Measurements from ENCODE around the gene AIF1. TPM values are rescaled to one million over a fixed set of nuclear protein-coding genes. Genes with fewer than 3 reads are reported as not detected.

Gene AIF1
- polyA plus RNA-seq, 1 donor (not counting 4 experiments of a cell fraction or from before 2014, with no cell fraction given) = not detected

GRCh38 chr6:31633447-31633846 lies 18.4 kb downstream of the AIF1 start:
- no peaks in the 10 kb centered on the region for H3K27me3 ChIP-seq (ENCODE audit: control insufficient read depth, extremely low read depth, insufficient read depth, low read length)
- no peak overlapping the region for H3K9ac ChIP-seq (ENCODE audit: control insufficient read depth, extremely low read depth, insufficient read depth, low read length)
- H3K9me3 ChIP-seq (ENCODE audit: control insufficient read depth, low read depth, low read length) = no peaks in the 10 kb centered on the region
- no peak overlapping the region for H3K27ac ChIP-seq (ENCODE audit: control insufficient read depth, insufficient read depth, low read length)
- DNase-seq (ENCODE audit: low read depth, low spot score) (no peak), FAIRE-seq (no peak)
- no peaks in the 10 kb centered on the region for H3K4me1 ChIP-seq (ENCODE audit: control insufficient read depth, extremely low read depth, insufficient read depth, low read length)
- H2AFZ ChIP-seq (ENCODE audit: control insufficient read depth, low read length) = no peak overlapping the region
- no peak overlapping the region for H3K4me3 ChIP-seq (ENCODE audit: control insufficient read depth in 2 of 3, extremely low read depth in 1 of 3, insufficient read depth in 2 of 3, low read depth in 1 of 3, low read length in 3 of 3)
- TF ChIP-seq EZH2 (IDR thresholded peaks at IDR 0.05; ENCODE audit: low read length) = no peak
- TF ChIP-seq, protein P1, sequence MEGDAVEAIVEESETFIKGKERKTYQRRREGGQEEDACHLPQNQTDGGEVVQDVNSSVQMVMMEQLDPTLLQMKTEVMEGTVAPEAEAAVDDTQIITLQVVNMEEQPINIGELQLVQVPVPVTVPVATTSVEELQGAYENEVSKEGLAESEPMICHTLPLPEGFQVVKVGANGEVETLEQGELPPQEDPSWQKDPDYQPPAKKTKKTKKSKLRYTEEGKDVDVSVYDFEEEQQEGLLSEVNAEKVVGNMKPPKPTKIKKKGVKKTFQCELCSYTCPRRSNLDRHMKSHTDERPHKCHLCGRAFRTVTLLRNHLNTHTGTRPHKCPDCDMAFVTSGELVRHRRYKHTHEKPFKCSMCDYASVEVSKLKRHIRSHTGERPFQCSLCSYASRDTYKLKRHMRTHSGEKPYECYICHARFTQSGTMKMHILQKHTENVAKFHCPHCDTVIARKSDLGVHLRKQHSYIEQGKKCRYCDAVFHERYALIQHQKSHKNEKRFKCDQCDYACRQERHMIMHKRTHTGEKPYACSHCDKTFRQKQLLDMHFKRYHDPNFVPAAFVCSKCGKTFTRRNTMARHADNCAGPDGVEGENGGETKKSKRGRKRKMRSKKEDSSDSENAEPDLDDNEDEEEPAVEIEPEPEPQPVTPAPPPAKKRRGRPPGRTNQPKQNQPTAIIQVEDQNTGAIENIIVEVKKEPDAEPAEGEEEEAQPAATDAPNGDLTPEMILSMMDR (optimal IDR thresholded peaks at IDR 0.05 in 1 of 3, IDR thresholded peaks at IDR 0.05 in 1 of 3, conservative IDR thresholded peaks at IDR 0.05 in 1 of 3; ENCODE audit: extremely low read depth in 1 of 3, insufficient read depth in 2 of 3, low read length in 3 of 3) = no peak
- no peak overlapping the region for H3K4me2 ChIP-seq (ENCODE audit: control insufficient read depth, extremely low read depth, insufficient read depth, low read depth, low read length)
- H3K36me3 ChIP-seq (ENCODE audit: control insufficient read depth in 2 of 2, extremely low read depth in 1 of 2, insufficient read depth in 2 of 2, low read length in 2 of 2) = peaks cover 74 to 81% of the 10 kb centered on the region in 2 experiments
- H4K20me1 ChIP-seq (ENCODE audit: control insufficient read depth, extremely low read depth, insufficient read depth, low read length) = peaks cover 7% of the 10 kb centered on the region
- no peaks in the 10 kb centered on the region for H3K9me1 ChIP-seq (ENCODE audit: control insufficient read depth, extremely low read depth, insufficient read depth, low read length)
- dilution Hi-C loops (cut with MboI; ENCODE audit: extremely low pct_ligation_motif_present, low sequenced_read_pairs) = no loop called here
- H3K79me2 ChIP-seq (ENCODE audit: control insufficient read depth, insufficient read depth, low read length) = peaks cover 33% of the 10 kb centered on the region

GRCh38 chr6:31634131-31634530 lies 19.1 kb downstream of the AIF1 start:
- Histone ChIP-seq H3K27ac (ENCODE audit: control insufficient read depth, insufficient read depth, low read length) (no peak overlapping the region), H3K9me3 (ENCODE audit: control insufficient read depth, low read depth, low read length) (no peaks in the 10 kb centered on the region), H3K4me3 (ENCODE audit: control insufficient read depth in 2 of 3, extremely low read depth in 1 of 3, insufficient read depth in 2 of 3, low read depth in 1 of 3, low read length in 3 of 3) (no peak overlapping the region), H3K4me1 (ENCODE audit: control insufficient read depth, extremely low read depth, insufficient read depth, low read length) (no peaks in the 10 kb centered on the region), H3K36me3 (ENCODE audit: control insufficient read depth in 2 of 2, extremely low read depth in 1 of 2, insufficient read depth in 2 of 2, low read length in 2 of 2) (peaks cover 69 to 74% of the 10 kb centered on the region in 2 experiments), H3K9ac (ENCODE audit: control insufficient read depth, extremely low read depth, insufficient read depth, low read length) (no peak overlapping the region), H2AFZ (ENCODE audit: control insufficient read depth, low read length) (no peak overlapping the region), H3K79me2 (ENCODE audit: control insufficient read depth, insufficient read depth, low read length) (peaks cover 30% of the 10 kb centered on the region), H4K20me1 (ENCODE audit: control insufficient read depth, extremely low read depth, insufficient read depth, low read length) (peaks cover 7% of the 10 kb centered on the region), H3K4me2 (ENCODE audit: control insufficient read depth, extremely low read depth, insufficient read depth, low read depth, low read length) (no peak overlapping the region), H3K9me1 (ENCODE audit: control insufficient read depth, extremely low read depth, insufficient read depth, low read length) (no peaks in the 10 kb centered on the region), H3K27me3 (ENCODE audit: control insufficient read depth, extremely low read depth, insufficient read depth, low read length) (no peaks in the 10 kb centered on the region)
- DNase-seq (ENCODE audit: low read depth, low spot score) = no peak
- dilution Hi-C loops (cut with MboI; ENCODE audit: extremely low pct_ligation_motif_present, low sequenced_read_pairs) = no loop called here
- TF ChIP-seq EZH2 (IDR thresholded peaks at IDR 0.05; ENCODE audit: low read length) = no peak
- no peak for FAIRE-seq

DNA sequence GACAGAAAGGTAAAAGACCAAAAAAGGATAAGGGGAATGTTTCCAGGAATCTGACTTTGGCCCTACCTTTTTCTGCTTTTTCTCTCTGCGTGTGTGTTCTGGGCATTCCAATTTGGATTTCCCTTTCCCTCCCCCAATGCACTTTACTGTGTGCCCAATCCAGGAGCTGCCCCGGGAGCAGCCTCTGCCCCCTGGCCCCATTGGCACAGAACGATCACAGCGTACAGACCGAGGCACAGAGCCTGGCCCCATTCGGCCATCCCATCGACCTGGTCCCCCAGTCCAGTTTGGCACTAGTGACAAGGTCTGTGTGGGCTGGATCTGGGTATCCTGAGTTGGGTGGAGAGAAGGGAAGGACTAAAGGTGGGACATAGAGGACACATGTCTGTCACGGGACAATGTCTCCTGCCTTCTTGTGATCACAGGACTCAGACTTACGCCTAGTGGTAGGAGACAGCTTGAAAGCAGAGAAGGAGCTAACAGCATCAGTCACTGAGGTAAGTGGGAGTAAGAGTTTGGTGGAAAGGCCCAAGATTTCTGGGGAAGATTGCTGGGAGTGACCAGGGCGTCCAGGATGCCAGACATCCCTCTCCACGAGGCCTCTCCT lies 20.0 kb downstream of the AIF1 start:
- FAIRE-seq (no peak), DNase-seq (ENCODE audit: low read depth, low spot score) (no peak)
- Histone ChIP-seq H3K27me3 (ENCODE audit: control insufficient read depth, extremely low read depth, insufficient read depth, low read length) (no peaks in the 10 kb centered on the region), H4K20me1 (ENCODE audit: control insufficient read depth, extremely low read depth, insufficient read depth, low read length) (peaks cover 7% of the 10 kb centered on the region), H3K79me2 (ENCODE audit: control insufficient read depth, insufficient read depth, low read length) (peaks cover 27% of the 10 kb centered on the region), H3K9me1 (ENCODE audit: control insufficient read depth, extremely low read depth, insufficient read depth, low read length) (no peaks in the 10 kb centered on the region), H3K4me2 (ENCODE audit: control insufficient read depth, extremely low read depth, insufficient read depth, low read depth, low read length) (no peak overlapping the region), H3K4me3 (ENCODE audit: control insufficient read depth in 2 of 3, extremely low read depth in 1 of 3, insufficient read depth in 2 of 3, low read depth in 1 of 3, low read length in 3 of 3) (no peak overlapping the region), H3K9ac (ENCODE audit: control insufficient read depth, extremely low read depth, insufficient read depth, low read length) (no peak overlapping the region), H3K27ac (ENCODE audit: control insufficient read depth, insufficient read depth, low read length) (no peak overlapping the region), H3K9me3 (ENCODE audit: control insufficient read depth, low read depth, low read length) (no peaks in the 10 kb centered on the region), H3K36me3 (ENCODE audit: control insufficient read depth in 2 of 2, extremely low read depth in 1 of 2, insufficient read depth in 2 of 2, low read length in 2 of 2) (peaks cover 61 to 69% of the 10 kb centered on the region in 2 experiments), H2AFZ (ENCODE audit: control insufficient read depth, low read length) (no peak overlapping the region), H3K4me1 (ENCODE audit: control insufficient read depth, extremely low read depth, insufficient read depth, low read length) (no peaks in the 10 kb centered on the region)
- TF ChIP-seq EZH2 (IDR thresholded peaks at IDR 0.05; ENCODE audit: low read length) = no peak
- TF ChIP-seq, protein P1 (optimal IDR thresholded peaks at IDR 0.05 in 1 of 3, IDR thresholded peaks at IDR 0.05 in 1 of 3, conservative IDR thresholded peaks at IDR 0.05 in 1 of 3; ENCODE audit: extremely low read depth in 1 of 3, insufficient read depth in 2 of 3, low read length in 3 of 3) = no peak
- dilution Hi-C loops (cut with MboI; ENCODE audit: extremely low pct_ligation_motif_present, low sequenced_read_pairs) = no loop called here
